CD4-positive, alpha-beta T cell (primary cell): Measurements from ENCODE around the gene SORBS1. TPM values are rescaled to one million over a fixed set of nuclear protein-coding genes. Genes with fewer than 3 reads are reported as not detected.

Source experiments
- ATAC-seq: fragments of 200-7000 bp; cut with Tn5 transposase; one replicate; pipeline ENCODE4 v1.10.0; 2022; ENCODE audit warnings: mild to moderate bottlenecking; ENCODE audit not compliant: poor library complexity
- CTCF ChIA-PET: fragments of 350-600 bp; sonication (Branson Sonifier 250); formaldehyde crosslinking; loops from one replicate; lab custom pipeline; 2021; ENCODE audit warnings: antibody characterized with exemption, inconsistent platforms; lab: Charles Lee
- POLR2A ChIA-PET: fragments of 350-600 bp; sonication (Branson Sonifier 250); formaldehyde crosslinking; loops from one replicate; lab custom pipeline; 2021; ENCODE audit warnings: antibody characterized with exemption, inconsistent platforms; lab: Charles Lee
- DNase-seq, 14 experiments: peaks; one replicate each; pipeline ENCODE4 v3.0.0-alpha.2; 2013 to 2020; ENCODE audit warnings: mixed read lengths in 2 of 14
- H3K27ac ChIP-seq, 2 donors: one replicate each; pipeline versions ENCODE4 v1.5.1 to v1.7.0; 2013; ENCODE audit warnings: low read length in 2 of 2, low read depth in 1 of 2, mild to moderate bottlenecking in 1 of 2
- H3K27me3 ChIP-seq, 2 experiments: 1 replicate in 1 of 2; 2 replicates in 1 of 2; pipeline versions ENCODE4 v1.6.1 to v1.7.0; 2013; ENCODE audit warnings: low read length in 2 of 2, control low read depth in 1 of 2, mild to moderate bottlenecking in 1 of 2, moderate library complexity in 1 of 2; ENCODE audit not compliant: insufficient read depth in 2 of 2, control insufficient read depth in 1 of 2
- H3K36me3 ChIP-seq: one replicate; pipeline ENCODE4 v1.6.1; 2013; ENCODE audit warnings: low read length, control low read depth; ENCODE audit not compliant: insufficient read depth
- H3K4me1 ChIP-seq: one replicate; pipeline ENCODE4 v1.6.1; 2013; ENCODE audit warnings: low read length, control low read depth; ENCODE audit not compliant: insufficient read depth
- H3K4me3 ChIP-seq: one replicate; pipeline ENCODE4 v1.5.1; 2013; ENCODE audit warnings: mild to moderate bottlenecking, low read length, moderate library complexity
- H3K9me3 ChIP-seq, 2 experiments: 1 replicate in 1 of 2; 2 replicates in 1 of 2; pipeline versions ENCODE4 v1.6.1 to v1.7.0; 2013; ENCODE audit warnings: low read length in 2 of 2, mild to moderate bottlenecking in 2 of 2, control low read depth in 1 of 2, moderate library complexity in 1 of 2; ENCODE audit not compliant: control insufficient read depth in 1 of 2, insufficient read depth in 1 of 2
- H3K27ac Mint-ChIP-seq: one replicate; pipeline ENCODE4 v1.8.0; 2020; ENCODE audit warnings: mixed read lengths
- H3K27me3 Mint-ChIP-seq: one replicate; pipeline ENCODE4 v1.8.0; 2021; ENCODE audit warnings: mixed read lengths
- H3K36me3 Mint-ChIP-seq: one replicate; pipeline ENCODE4 v1.8.0; 2021; ENCODE audit warnings: low read depth, mixed read lengths
- H3K4me1 Mint-ChIP-seq: one replicate; pipeline ENCODE4 v1.8.0; 2021; ENCODE audit warnings: low read depth, mixed read lengths
- H3K4me3 Mint-ChIP-seq: one replicate; pipeline ENCODE4 v1.8.0; 2020; ENCODE audit warnings: mild to moderate bottlenecking, mixed read lengths
- H3K9me3 Mint-ChIP-seq: one replicate; pipeline ENCODE4 v1.8.0; 2020; ENCODE audit warnings: mixed read lengths
- CTCF ChIP-seq: fragments of 200-600 bp; IDR thresholded peaks from one replicate; pipeline ENCODE4 v1.8.0; 2022; ENCODE audit warnings: antibody characterized with exemption, mild to moderate bottlenecking
- intact Hi-C, 2 experiments: fragments of 100-400 bp; cut with DNase I in 1 of 2; cut with micrococcal nuclease in 1 of 2; formaldehyde crosslinking; loops; one replicate each; pipeline versions ENCODE4 v1.15.1 to v1.9.0; 2023 to 2025; cut with DNase I, micrococcal nuclease
- total RNA-seq, 174 experiments: library from RNA in 2 of 174; stranded (reverse) in 2 of 174; gene quantifications; one replicate each; pipeline ENCODE4 v1.2.3 and lab custom pipeline; 2021 to 2026

Gene SORBS1
- total RNA-seq, 2 experiments from 2014 or later: 1.4 to 1.8 TPM

DNA sequence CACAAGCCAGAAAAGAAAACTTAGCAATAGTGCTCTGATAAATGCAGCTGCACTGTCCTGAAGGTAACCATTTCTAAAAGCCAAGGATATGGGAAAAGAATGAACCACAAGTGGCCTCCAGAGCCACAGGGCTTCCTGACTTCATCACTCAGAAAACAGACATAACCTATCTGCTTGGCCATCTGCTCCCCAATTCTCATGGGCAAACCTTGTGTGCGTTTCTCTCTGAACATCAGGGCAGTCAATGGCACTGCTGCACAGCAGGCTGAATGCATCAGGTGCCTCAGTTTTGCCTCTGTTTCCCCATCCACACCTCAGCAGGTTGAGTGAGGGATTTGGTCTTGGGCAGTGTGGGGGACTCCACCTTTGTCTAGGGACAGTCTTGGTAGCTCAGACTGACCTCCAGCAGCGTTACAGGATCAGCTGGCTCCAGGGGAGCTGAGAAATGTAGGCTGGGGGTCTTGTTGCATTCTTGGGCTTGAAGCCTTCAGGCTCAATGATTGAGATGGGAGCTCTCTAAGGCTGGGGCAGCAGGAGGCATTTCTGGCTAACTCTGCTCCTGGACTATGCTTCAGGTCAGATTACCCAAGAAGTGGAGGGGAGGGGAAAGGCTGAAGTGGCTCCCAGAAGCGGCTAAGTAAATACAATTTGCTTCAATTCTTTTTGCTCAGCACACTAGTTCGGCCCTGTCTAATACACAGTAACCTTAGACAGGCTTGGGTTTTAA is 246.8 kb downstream of the SORBS1 start:
- intact Hi-C loops: no loop called here
- no peaks in the 10 kb centered on the region for H3K36me3 ChIP-seq
- H3K27ac ChIP-seq: no peak overlapping the region
- no peaks in the 10 kb centered on the region for H3K9me3 ChIP-seq
- DNase-seq (no peak), ATAC-seq (no peak)
- Mint-ChIP-seq H3K4me1 (no peaks in the 10 kb centered on the region), H3K9me3 (no peaks in the 10 kb centered on the region), H3K27ac (no peak overlapping the region), H3K4me3 (no peak overlapping the region), H3K27me3 (no peaks in the 10 kb centered on the region), H3K36me3 (no peaks in the 10 kb centered on the region)
- POLR2A ChIA-PET: interaction anchor here (0.6 kb wide), 1 partner anchor 51 kb away, joined by 3 read pairs; no protein-coding TSS in a partner anchor
- CTCF ChIA-PET: no interaction called here
- no peak for TF ChIP-seq CTCF
- H3K4me3 ChIP-seq: no peak overlapping the region
- no peaks in the 10 kb centered on the region for H3K27me3 ChIP-seq
- H3K4me1 ChIP-seq: no peaks in the 10 kb centered on the region

DNA sequence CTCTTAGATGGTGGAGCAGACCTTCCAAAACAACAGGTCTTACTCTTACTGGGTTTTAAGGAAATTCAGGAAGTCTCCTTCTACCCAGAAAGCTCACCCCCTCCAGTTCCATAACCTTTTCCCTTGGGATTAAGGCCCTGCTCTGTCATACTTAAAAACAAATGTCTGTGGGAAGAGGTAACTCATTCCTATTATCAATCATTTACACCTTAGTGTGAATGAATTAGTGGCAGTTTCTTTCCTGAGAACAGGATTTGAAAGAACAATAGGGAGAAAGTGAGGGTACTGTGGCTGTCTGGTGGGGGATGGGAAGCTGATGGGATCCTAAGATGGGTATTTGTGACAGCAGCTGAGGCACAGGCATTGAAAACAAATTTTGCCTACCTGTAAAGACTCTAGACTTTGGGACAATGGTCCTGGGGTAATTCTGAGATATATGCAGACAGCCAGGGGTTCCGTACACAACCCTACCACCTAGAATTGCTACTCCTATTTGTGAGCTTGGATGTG is 248.1 kb downstream of the SORBS1 start:
- Mint-ChIP-seq H3K4me1 (no peaks in the 10 kb centered on the region), H3K36me3 (no peaks in the 10 kb centered on the region), H3K27ac (no peak overlapping the region), H3K27me3 (peaks cover 4% of the 10 kb centered on the region), H3K4me3 (no peak overlapping the region), H3K9me3 (no peaks in the 10 kb centered on the region)
- H3K36me3 ChIP-seq: no peaks in the 10 kb centered on the region
- no peaks in the 10 kb centered on the region for H3K4me1 ChIP-seq
- no peak overlapping the region for H3K27ac ChIP-seq
- no peak overlapping the region for H3K4me3 ChIP-seq
- H3K27me3 ChIP-seq: no peaks in the 10 kb centered on the region
- no peak for TF ChIP-seq CTCF
- intact Hi-C loops: no loop called here
- ATAC-seq: no peak
- POLR2A ChIA-PET: no interaction called here
- DNase-seq: no peak
- CTCF ChIA-PET: no interaction called here
- no peaks in the 10 kb centered on the region for H3K9me3 ChIP-seq

DNA sequence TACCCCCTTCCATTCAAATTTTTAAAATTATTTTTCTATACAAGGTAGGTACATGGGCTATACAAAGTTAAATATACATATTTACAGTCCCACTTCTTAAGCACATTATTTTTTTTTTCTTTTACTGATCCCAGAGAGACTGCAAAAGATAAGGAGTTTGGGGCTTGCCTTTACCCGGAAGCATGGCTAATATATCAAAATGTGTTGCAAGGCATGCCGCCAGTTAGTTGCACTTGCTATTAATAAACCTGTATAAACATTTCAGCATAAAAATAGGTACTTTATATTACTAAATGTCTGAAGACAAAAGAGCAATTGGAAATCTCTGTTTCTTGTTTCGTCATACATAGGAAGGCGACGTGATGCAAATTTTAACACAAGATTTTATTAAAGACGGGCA is 248.9 kb downstream of the SORBS1 start:
- no peak for DNase-seq
- H3K36me3 ChIP-seq: no peaks in the 10 kb centered on the region
- Mint-ChIP-seq H3K4me1 (no peaks in the 10 kb centered on the region), H3K4me3 (no peak overlapping the region), H3K27ac (no peak overlapping the region), H3K27me3 (peaks cover 4% of the 10 kb centered on the region), H3K9me3 (no peaks in the 10 kb centered on the region), H3K36me3 (no peaks in the 10 kb centered on the region)
- H3K9me3 ChIP-seq: no peaks in the 10 kb centered on the region
- H3K27me3 ChIP-seq: no peaks in the 10 kb centered on the region
- no peak overlapping the region for H3K4me3 ChIP-seq
- POLR2A ChIA-PET: no interaction called here
- no peaks in the 10 kb centered on the region for H3K4me1 ChIP-seq
- TF ChIP-seq CTCF: no peak
- H3K27ac ChIP-seq: no peak overlapping the region
- intact Hi-C loops: no loop called here
- no peak for ATAC-seq
- CTCF ChIA-PET: no interaction called here
